GM12878 (cell line): ENCODE measurements around the gene IGHMBP2. TPM values are rescaled to one million over a fixed set of nuclear protein-coding genes. Genes with fewer than 3 reads are reported as not detected.

ENCODE experiments used
- ATAC-seq: fragments of 200-7000 bp; cut with Tn5 transposase; 3 replicates; pipeline ENCODE4 v1.9.1; 2020; ENCODE audit warnings: mild to moderate bottlenecking, moderate library complexity
- BruUV-seq: library from RNA; stranded (reverse); fragments of 400-500 nt; replicated peaks from 2 replicates; lab custom pipeline; 2021; lab: Mats Ljungman, UMichigan
- CTCF ChIA-PET: fragments of 300-600 bp; sonication (Branson Sonifier 250); formaldehyde crosslinking; extraction: SDS; loops from one replicate; lab custom pipeline; 2021; ENCODE audit warnings: inconsistent platforms; lab: Yijun Ruan, JAX
- POLR2A ChIA-PET: fragments of 350-600 bp; formaldehyde crosslinking; extraction: SDS; loops from one replicate; lab custom pipeline; 2021; ENCODE audit warnings: inconsistent platforms; lab: Charles Lee
- RAD21 ChIA-PET: fragments of 300-600 bp; sonication (Branson Sonifier 250); formaldehyde crosslinking; loops from one replicate; lab custom pipeline; 2023; ENCODE audit warnings: antibody characterized with exemption; ENCODE audit not compliant: unreplicated experiment; lab: Charles Lee
- SMC1A ChIA-PET: fragments of 300-600 bp; sonication (Branson Sonifier 250); formaldehyde crosslinking; loops from one replicate; lab custom pipeline; 2023; ENCODE audit not compliant: unreplicated experiment, uncharacterized antibody; lab: Charles Lee
- DNase-seq: peaks from one replicate; pipeline ENCODE4 v3.0.0-alpha.2; 2011; ENCODE audit warnings: low read depth, low spot score
- FAIRE-seq: peaks from 3 replicates; lab custom pipeline; 2011; peaks lifted over from hg19 to GRCh38; lab: Jason Lieb, UNC
- H2AFZ ChIP-seq: 2 replicates; pipeline ENCODE4 v1.6.0; 2011; ENCODE audit warnings: low read depth, low read length, control low read depth; ENCODE audit not compliant: control insufficient read depth
- H3K27ac ChIP-seq: 2 replicates; pipeline ENCODE4 v1.5.1; 2011; ENCODE audit warnings: control low read depth; ENCODE audit not compliant: control insufficient read depth, insufficient read depth
- H3K27me3 ChIP-seq, 2 experiments: replicated peaks in 1 of 2; 2 replicates each; pipeline versions ENCODE4 v1.6.0 to v1.6.1; 2011; ENCODE audit warnings: low read length in 1 of 2; ENCODE audit not compliant: control insufficient read depth in 2 of 2, insufficient read depth in 2 of 2
- H3K36me3 ChIP-seq, 2 experiments: 2 replicates each; pipeline ENCODE4 v1.5.1; 2011; ENCODE audit warnings: low read length in 1 of 2; ENCODE audit not compliant: control insufficient read depth in 2 of 2, insufficient read depth in 2 of 2
- H3K4me1 ChIP-seq: 2 replicates; pipeline ENCODE4 v1.6.1; 2011; ENCODE audit warnings: mild to moderate bottlenecking, low read length, moderate library complexity, mixed read lengths; ENCODE audit not compliant: control insufficient read depth, insufficient read depth
- H3K4me2 ChIP-seq: 2 replicates; pipeline ENCODE4 v1.6.0; 2011; ENCODE audit warnings: control low read depth; ENCODE audit not compliant: control insufficient read depth, insufficient read depth
- H3K4me3 ChIP-seq: fragments of 200-600 bp; sonication (generic); 2 replicates; pipeline ENCODE4 v1.5.1; 2016
- H3K79me2 ChIP-seq: 2 replicates; pipeline ENCODE4 v1.6.0; 2011; ENCODE audit warnings: low read length; ENCODE audit not compliant: control insufficient read depth, insufficient read depth
- H3K9ac ChIP-seq: 2 replicates; pipeline ENCODE4 v1.8.0; 2011; ENCODE audit warnings: low read length, control low read depth, mixed read lengths; ENCODE audit not compliant: control insufficient read depth, insufficient read depth
- H3K9me3 ChIP-seq: replicated peaks from 3 replicates; pipeline ENCODE4 v1.5.1; 2011; ENCODE audit warnings: mild to moderate bottlenecking, low read length; ENCODE audit not compliant: control insufficient read depth, insufficient read depth
- H4K20me1 ChIP-seq: 2 replicates; pipeline ENCODE4 v1.6.0; 2011; ENCODE audit not compliant: control insufficient read depth, insufficient read depth
- ATF3 ChIP-seq: IDR thresholded peaks from 2 replicates; pipeline ENCODE4 v1.6.1; 2011; ENCODE audit warnings: low read depth, mild to moderate bottlenecking, low read length, moderate library complexity, borderline replicate concordance; ENCODE audit errors: extremely low read depth
- CREB1 ChIP-seq: IDR thresholded peaks from 2 replicates; pipeline ENCODE4 v1.6.1; 2012; ENCODE audit warnings: low read depth, mild to moderate bottlenecking, inconsistent platforms
- EP300 ChIP-seq, 2 experiments: fragments of 150-350 bp in 1 of 2; IDR thresholded peaks; 2 replicates each; pipeline ENCODE4 v1.6.1; 2011 to 2012; ENCODE audit warnings: low read depth in 2 of 2, low read length in 2 of 2, borderline replicate concordance in 1 of 2, improper control_type of control experiment in 1 of 2, inconsistent platforms in 1 of 2; ENCODE audit not compliant: control insufficient read depth in 1 of 2
- HCFC1 ChIP-seq: fragments of 150-350 bp; IDR thresholded peaks from 2 replicates; pipeline ENCODE4 v1.6.1; 2014; ENCODE audit warnings: low read length
- LARP7 ChIP-seq: fragments of 450-650 bp; IDR thresholded peaks from 2 replicates; pipeline ENCODE4 v1.6.1; 2017; ENCODE audit warnings: mild to moderate bottlenecking
- MLLT1 ChIP-seq: fragments of 450-650 bp; IDR thresholded peaks from 2 replicates; pipeline ENCODE4 v1.6.1; 2016; ENCODE audit warnings: mild to moderate bottlenecking
- RAD51 ChIP-seq: fragments of 450-650 bp; IDR thresholded peaks from 2 replicates; pipeline ENCODE4 v1.6.1; 2016; ENCODE audit warnings: moderate library complexity, mild to moderate bottlenecking, inconsistent platforms
- SP1 ChIP-seq: IDR thresholded peaks from one replicate; pipeline ENCODE4 v1.6.1; 2011; ENCODE audit warnings: low read depth, low read length
- SPI1 ChIP-seq: IDR thresholded peaks from 2 replicates; pipeline ENCODE4 v1.6.1; 2011; ENCODE audit warnings: low read depth, mild to moderate bottlenecking, low read length, moderate library complexity, borderline replicate concordance; ENCODE audit not compliant: insufficient read depth
- SRF ChIP-seq, 2 experiments: IDR thresholded peaks; 2 replicates each; pipeline ENCODE4 v1.6.1; 2011; ENCODE audit warnings: low read depth in 2 of 2, low read length in 2 of 2, mild to moderate bottlenecking in 1 of 2, moderate library complexity in 1 of 2
- TCF12 ChIP-seq: IDR thresholded peaks from 2 replicates; pipeline ENCODE4 v1.6.1; 2011; ENCODE audit warnings: low read depth, mild to moderate bottlenecking, low read length
- TCF3 ChIP-seq: IDR thresholded peaks from 2 replicates; pipeline ENCODE4 v1.6.1; 2012; ENCODE audit warnings: low read depth, mild to moderate bottlenecking, low read length, borderline replicate concordance; ENCODE audit not compliant: insufficient read depth
- WRNIP1 ChIP-seq: IDR thresholded peaks from 2 replicates; pipeline ENCODE4 v1.6.1; 2011; ENCODE audit warnings: low read depth, low read length, improper control_type of control experiment, borderline replicate concordance
- ZNF217 ChIP-seq: fragments of 450-650 bp; IDR thresholded peaks from 2 replicates; pipeline ENCODE4 v1.6.1; 2017; ENCODE audit warnings: antibody characterized with exemption, mild to moderate bottlenecking
- ZNF274 ChIP-seq: IDR thresholded peaks from one replicate; pipeline ENCODE4 v1.8.0; 2011; ENCODE audit not compliant: insufficient read length, insufficient read depth
- ZNF384 ChIP-seq: IDR thresholded peaks from 2 replicates; pipeline ENCODE4 v1.6.1; 2012; ENCODE audit warnings: low read depth, mild to moderate bottlenecking, low read length, improper control_type of control experiment, borderline replicate concordance
- ZNF622 ChIP-seq: fragments of 450-650 bp; IDR thresholded peaks from 2 replicates; pipeline ENCODE4 v1.6.1; 2017; ENCODE audit warnings: mild to moderate bottlenecking, inconsistent platforms
- WGBS: methylation state at CpG from one replicate; pipeline ENCODE4 v1.1.6; 2016; ENCODE audit warnings: low lambda C conversion rate; ENCODE audit not compliant: insufficient replicate concordance, insufficient coverage; ENCODE audit errors: missing lambda C conversion rate; 5-methylcytosine and 5-hydroxymethylcytosine counted together
- in situ Hi-C: fragments of 300-500 bp; cut with MboI; formaldehyde crosslinking; loops from 9 replicates; pipeline ENCODE4 v1.14.3; 2018; ENCODE audit warnings: mixed read lengths
- intact Hi-C: fragments of 100-400 bp; cut with micrococcal nuclease; formaldehyde crosslinking; loops from one replicate; pipeline ENCODE4 v1.14.2; 2022; ENCODE audit not compliant: unreplicated experiment
- polyA plus RNA-seq, 11 experiments: library from polyadenylated mRNA; depleted of rRNA in 4 of 11; unstranded in 6 of 11; stranded (reverse) in 5 of 11; fragments of >200 nt; fragmentation: Nextera tagmentation in 4 of 11; fragmentation: Illumina TruSeq in 1 of 11; extraction: Ambion mirVana in 4 of 11; extraction: Trizol in 1 of 11; gene quantifications; 1 replicate in 1 of 11; 2 replicates in 10 of 11; pipeline versions ENCODE4 v1.2.1 to v1.2.3, GENCODE V29; 2011 to 2016; ENCODE audit warnings: inconsistent platforms in 2 of 11, missing spikeins in 2 of 11, low read depth in 1 of 11
- total RNA-seq, 4 experiments: library from RNA; depleted of rRNA in 3 of 4; stranded (reverse); fragments of >200 nt in 3 of 4; fragmentation: Illumina TruSeq in 1 of 4; extraction: Trizol in 1 of 4; gene quantifications; 2 replicates each; pipeline versions ENCODE4 v1.2.1 to v1.2.3, GENCODE V29; 2013 to 2021
- TF ChIP-seq, protein P1 (sequence below): fragments of 450-650 bp; IDR thresholded peaks from 2 replicates; pipeline ENCODE4 v1.6.1; 2017; ENCODE audit warnings: mild to moderate bottlenecking, low read depth, inconsistent platforms; ENCODE audit not compliant: poor library complexity, severe bottlenecking
- TF ChIP-seq, protein P2 (sequence below): fragments of 450-650 bp; conservative IDR thresholded peaks from 2 replicates; pipeline ENCODE4 v1.6.1; 2017; ENCODE audit warnings: mild to moderate bottlenecking, moderate library complexity

Gene IGHMBP2
- total and polyA plus RNA-seq, 10 of the 15 experiments (the other 5 are each of a cell fraction or from before 2014, with no cell fraction given): 1.4 to 20.1 (median 11.2) TPM

DNA sequence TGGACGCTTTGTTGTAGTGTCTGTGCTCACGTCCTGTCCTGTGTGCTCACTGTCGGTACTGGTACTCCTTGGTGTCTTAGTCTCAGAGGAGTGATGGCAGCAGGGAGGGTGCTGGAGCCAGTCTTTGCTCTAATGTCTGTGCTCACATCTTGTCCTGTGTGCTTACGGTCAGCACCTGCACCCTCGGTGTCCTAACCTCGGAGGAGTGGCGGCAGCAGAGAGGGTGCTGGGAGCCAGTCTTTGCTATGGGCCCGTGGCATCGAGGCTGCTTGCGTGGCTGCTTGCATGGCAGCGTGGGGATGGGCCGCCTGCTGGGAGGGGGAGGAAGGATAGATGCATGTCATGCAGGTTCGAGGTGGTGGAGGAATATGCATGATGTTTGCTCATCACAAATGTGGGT lies 12.7 kb downstream of the IGHMBP2 start:
- H3K4me2 ChIP-seq: no peak overlapping the region
- no peak for FAIRE-seq
- no peak overlapping the region for H3K27ac ChIP-seq
- no peaks in the 10 kb centered on the region for H4K20me1 ChIP-seq
- H3K9ac ChIP-seq: no peak overlapping the region
- in situ Hi-C loops: no loop called here
- no peaks in the 10 kb centered on the region for H3K79me2 ChIP-seq
- H3K27me3 ChIP-seq: no peaks in the 10 kb centered on the region
- SMC1A ChIA-PET: no interaction called here
- no TSS peak for BruUV-seq
- no peak overlapping the region for H2AFZ ChIP-seq
- no peak for TF ChIP-seq LARP7
- TF ChIP-seq WRNIP1: no peak
- TF ChIP-seq SRF (IDR thresholded peaks at IDR 0.05; ENCODE audit: low read depth in 2 of 2, low read length in 2 of 2): no peak
- TF ChIP-seq ZNF622: no peak
- TF ChIP-seq, protein P1, sequence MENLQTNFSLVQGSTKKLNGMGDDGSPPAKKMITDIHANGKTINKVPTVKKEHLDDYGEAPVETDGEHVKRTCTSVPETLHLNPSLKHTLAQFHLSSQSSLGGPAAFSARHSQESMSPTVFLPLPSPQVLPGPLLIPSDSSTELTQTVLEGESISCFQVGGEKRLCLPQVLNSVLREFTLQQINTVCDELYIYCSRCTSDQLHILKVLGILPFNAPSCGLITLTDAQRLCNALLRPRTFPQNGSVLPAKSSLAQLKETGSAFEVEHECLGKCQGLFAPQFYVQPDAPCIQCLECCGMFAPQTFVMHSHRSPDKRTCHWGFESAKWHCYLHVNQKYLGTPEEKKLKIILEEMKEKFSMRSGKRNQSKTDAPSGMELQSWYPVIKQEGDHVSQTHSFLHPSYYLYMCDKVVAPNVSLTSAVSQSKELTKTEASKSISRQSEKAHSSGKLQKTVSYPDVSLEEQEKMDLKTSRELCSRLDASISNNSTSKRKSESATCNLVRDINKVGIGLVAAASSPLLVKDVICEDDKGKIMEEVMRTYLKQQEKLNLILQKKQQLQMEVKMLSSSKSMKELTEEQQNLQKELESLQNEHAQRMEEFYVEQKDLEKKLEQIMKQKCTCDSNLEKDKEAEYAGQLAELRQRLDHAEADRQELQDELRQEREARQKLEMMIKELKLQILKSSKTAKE: no peak
- TF ChIP-seq RAD51: no peak
- no peak for TF ChIP-seq ZNF274
- no peak for TF ChIP-seq EP300 (IDR thresholded peaks at IDR 0.05; ENCODE audit: borderline replicate concordance in 1 of 2, control insufficient read depth in 1 of 2, low read depth in 2 of 2, low read length in 2 of 2)
- TF ChIP-seq TCF12: no peak
- no peak for TF ChIP-seq SPI1
- TF ChIP-seq TCF3: no peak
- no peak for TF ChIP-seq ZNF384
- no peak for TF ChIP-seq HCFC1
- TF ChIP-seq MLLT1: no peak
- TF ChIP-seq, protein P2, sequence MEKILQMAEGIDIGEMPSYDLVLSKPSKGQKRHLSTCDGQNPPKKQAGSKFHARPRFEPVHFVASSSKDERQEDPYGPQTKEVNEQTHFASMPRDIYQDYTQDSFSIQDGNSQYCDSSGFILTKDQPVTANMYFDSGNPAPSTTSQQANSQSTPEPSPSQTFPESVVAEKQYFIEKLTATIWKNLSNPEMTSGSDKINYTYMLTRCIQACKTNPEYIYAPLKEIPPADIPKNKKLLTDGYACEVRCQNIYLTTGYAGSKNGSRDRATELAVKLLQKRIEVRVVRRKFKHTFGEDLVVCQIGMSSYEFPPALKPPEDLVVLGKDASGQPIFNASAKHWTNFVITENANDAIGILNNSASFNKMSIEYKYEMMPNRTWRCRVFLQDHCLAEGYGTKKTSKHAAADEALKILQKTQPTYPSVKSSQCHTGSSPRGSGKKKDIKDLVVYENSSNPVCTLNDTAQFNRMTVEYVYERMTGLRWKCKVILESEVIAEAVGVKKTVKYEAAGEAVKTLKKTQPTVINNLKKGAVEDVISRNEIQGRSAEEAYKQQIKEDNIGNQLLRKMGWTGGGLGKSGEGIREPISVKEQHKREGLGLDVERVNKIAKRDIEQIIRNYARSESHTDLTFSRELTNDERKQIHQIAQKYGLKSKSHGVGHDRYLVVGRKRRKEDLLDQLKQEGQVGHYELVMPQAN: no peak
- no peak for TF ChIP-seq SP1
- no peak for TF ChIP-seq ATF3
- no peak for TF ChIP-seq CREB1
- TF ChIP-seq ZNF217: no peak
- TF ChIP-seq, all 136 proteins: peak for 0
- 91% methylated on average over 13 of the region's 13 CpGs for WGBS
- POLR2A ChIA-PET: no interaction called here
- RAD21 ChIA-PET: no interaction called here
- Histone ChIP-seq H3K4me3 (no peak overlapping the region), H3K4me1 (no peaks in the 10 kb centered on the region), H3K36me3 (peaks cover 3 to 9% of the 10 kb centered on the region in 2 experiments), H3K9me3 (no peaks in the 10 kb centered on the region)
- intact Hi-C loops: no loop called here
- CTCF ChIA-PET: interaction anchor here (1.1 kb wide), 1 partner anchor 9 kb away, joined by 3 read pairs; no protein-coding TSS in a partner anchor
- DNase-seq (no peak), ATAC-seq (no peak)
